K562 (cell line): ENCODE data around the gene CCNY. TPM values are rescaled to one million over a fixed set of nuclear protein-coding genes. Genes with fewer than 3 reads are reported as not detected.
A peak's percentile ranks its signal among the peaks of the same experiment; 100 is the strongest.

Experiments used
- ATAC-seq: fragments of 200-7000 bp; cut with Tn5 transposase; 3 replicates; pipeline ENCODE4 v1.9.1; 2020; ENCODE audit warnings: moderate library complexity
- BruUV-seq: library from RNA; stranded (reverse); fragments of 400-500 nt; replicated peaks from 2 replicates; lab custom pipeline; 2021; lab: Mats Ljungman, UMichigan
- CTCF ChIA-PET: fragments of 300-600 bp; formaldehyde crosslinking; extraction: SDS; loops from one replicate; lab custom pipeline; 2021; ENCODE audit warnings: low intra/inter-chr PET ratio; lab: Yijun Ruan, JAX
- POLR2A ChIA-PET: fragments of 300-600, 350-650 bp; sonication (Branson Sonifier 250); formaldehyde crosslinking; extraction: SDS; loops from one replicate; lab custom pipeline; 2021; ENCODE audit warnings: antibody characterized with exemption, inconsistent platforms; lab: Yijun Ruan, JAX
- DNase-seq, 4 experiments: peaks; one replicate each; pipeline versions ENCODE4 v3.0.0 to v3.0.0-alpha.2; 2011 to 2018; ENCODE audit warnings: low spot score in 3 of 4, mixed read lengths in 3 of 4; ENCODE audit errors: extremely low read depth in 1 of 4
- FAIRE-seq: peaks from 2 replicates; lab custom pipeline; 2011; peaks lifted over from hg19 to GRCh38; lab: Jason Lieb, UNC
- H2AFZ ChIP-seq: 2 replicates; pipeline ENCODE4 v1.6.0; 2011; ENCODE audit warnings: low read depth, low read length, control low read depth, inconsistent platforms
- H3K27ac ChIP-seq: fragments of 200-600 bp; 3 replicates; pipeline ENCODE4 v1.8.0; 2011; ENCODE audit warnings: low read depth, mild to moderate bottlenecking, control low read depth, inconsistent platforms, low read length, moderate library complexity, mixed read lengths; ENCODE audit errors: extremely low read depth
- H3K27me3 ChIP-seq, 2 experiments: fragments of 300-600 bp in 1 of 2; 2 replicates in 1 of 2; 3 replicates in 1 of 2; pipeline versions ENCODE4 v1.6.0 to v1.8.0; 2011; ENCODE audit warnings: inconsistent platforms in 2 of 2, low read length in 2 of 2, mild to moderate bottlenecking in 1 of 2, mixed read lengths in 1 of 2, moderate library complexity in 1 of 2; ENCODE audit not compliant: control insufficient read depth in 2 of 2, insufficient read depth in 2 of 2
- H3K36me3 ChIP-seq: fragments of 300-600 bp; 3 replicates; pipeline ENCODE4 v1.8.0; 2011; ENCODE audit warnings: mild to moderate bottlenecking, low read length, inconsistent platforms; ENCODE audit not compliant: control insufficient read depth, insufficient read depth
- H3K4me1 ChIP-seq, 2 experiments: fragments of 200-600 bp in 1 of 2; replicated peaks in 1 of 2; 2 replicates in 1 of 2; 3 replicates in 1 of 2; pipeline versions ENCODE4 v1.5.1 to v1.8.0; 2011; ENCODE audit warnings: inconsistent platforms in 2 of 2, low read length in 2 of 2, mild to moderate bottlenecking in 1 of 2, mixed read lengths in 1 of 2, moderate library complexity in 1 of 2; ENCODE audit not compliant: control insufficient read depth in 2 of 2, insufficient read depth in 2 of 2
- H3K4me2 ChIP-seq: 2 replicates; pipeline ENCODE4 v1.6.1; 2011; ENCODE audit warnings: low read length, control low read depth, inconsistent platforms, mixed read lengths; ENCODE audit not compliant: insufficient read depth
- H3K4me3 ChIP-seq: fragments of 200-600 bp; sonication (generic), shearing (Covaris generic); 2 replicates; pipeline ENCODE4 v1.5.1; 2016; ENCODE audit warnings: control low read depth, inconsistent platforms
- H3K79me2 ChIP-seq: fragments of 200-600 bp; 3 replicates; pipeline ENCODE4 v1.8.0; 2011; ENCODE audit warnings: low read length, inconsistent platforms; ENCODE audit not compliant: control insufficient read depth, insufficient read depth
- H3K9ac ChIP-seq, 2 experiments: 2 replicates each; pipeline versions ENCODE4 v1.6.0 to v1.6.1; 2011; ENCODE audit warnings: low read depth in 2 of 2, low read length in 2 of 2, control low read depth in 1 of 2, inconsistent platforms in 1 of 2, mild to moderate bottlenecking in 1 of 2, mixed read lengths in 1 of 2; ENCODE audit not compliant: insufficient read depth in 1 of 2
- H3K9me1 ChIP-seq: one replicate; pipeline ENCODE4 v1.6.0; 2011; ENCODE audit warnings: inconsistent platforms, mild to moderate bottlenecking, low read length, moderate library complexity; ENCODE audit not compliant: control insufficient read depth, insufficient read depth
- H3K9me3 ChIP-seq: replicated peaks from 2 replicates; pipeline ENCODE4 v1.5.1; 2011; ENCODE audit warnings: low read depth, low read length, inconsistent platforms; ENCODE audit not compliant: control insufficient read depth, insufficient read depth
- H4K20me1 ChIP-seq: replicated peaks from 2 replicates; pipeline ENCODE4 v1.6.1; 2011; ENCODE audit warnings: low read length, inconsistent platforms, mixed read lengths; ENCODE audit not compliant: control insufficient read depth, insufficient read depth
- CXXC5 ChIP-seq: fragments of 250-450 bp; sonication (Bioruptor Pico); IDR thresholded peaks from 2 replicates; pipeline ENCODE4 v1.8.0; 2022; ENCODE audit warnings: inconsistent platforms, mild to moderate bottlenecking, moderate library complexity
- EWSR1 ChIP-seq: fragments of 450-650 bp; IDR thresholded peaks from 2 replicates; pipeline ENCODE4 v1.6.1; 2018; ENCODE audit warnings: borderline replicate concordance, mild to moderate bottlenecking, low read depth, moderate library complexity; ENCODE audit not compliant: partially characterized antibody
- GABPB1 ChIP-seq: sonication (generic); formaldehyde crosslinking; IDR thresholded peaks from 2 replicates; pipeline ENCODE4 v1.8.0; 2022; ENCODE audit warnings: mild to moderate bottlenecking, missing genetic modification reagents
- KHSRP ChIP-seq: fragments of 450-650 bp; IDR thresholded peaks from 2 replicates; pipeline ENCODE4 v1.6.1; 2017
- NFRKB ChIP-seq: fragments of 450-650 bp; IDR thresholded peaks from 2 replicates; pipeline ENCODE4 v1.6.1; 2016; ENCODE audit warnings: low read depth
- RAD21 ChIP-seq, 2 experiments: fragments of 250-450 bp in 1 of 2; fragments of 450-650 bp in 1 of 2; sonication (Bioruptor Pico) in 1 of 2; formaldehyde crosslinking in 1 of 2; IDR thresholded peaks in 1 of 2; conservative IDR thresholded peaks in 1 of 2; 2 replicates each; pipeline versions ENCODE4 v1.4.0 to v1.8.0; 2020 to 2022; ENCODE audit warnings: mild to moderate bottlenecking in 2 of 2, moderate library complexity in 1 of 2
- RNF2 ChIP-seq: sonication (generic); IDR thresholded peaks from 2 replicates; pipeline ENCODE4 v1.6.1; 2016
- SMC3 ChIP-seq: conservative IDR thresholded peaks from 2 replicates; pipeline ENCODE4 v1.6.1; 2011; ENCODE audit warnings: low read depth, low read length, improper control_type of control experiment; ENCODE audit not compliant: insufficient read depth
- SRSF3 ChIP-seq: fragments of 200-400 bp; formaldehyde crosslinking; IDR thresholded peaks from 2 replicates; pipeline ENCODE4 v1.6.1; 2016; ENCODE audit warnings: mild to moderate bottlenecking, low read length, moderate library complexity; ENCODE audit not compliant: insufficient read depth
- STAT5B ChIP-seq: fragments of 250-450 bp; sonication (Bioruptor Pico); IDR thresholded peaks from 2 replicates; pipeline ENCODE4 v1.8.0; 2021; ENCODE audit warnings: mild to moderate bottlenecking, inconsistent platforms
- ZNF274 ChIP-seq: IDR thresholded peaks from 2 replicates; pipeline ENCODE4 v1.6.1; 2011; ENCODE audit warnings: low read depth, mild to moderate bottlenecking, low read length, moderate library complexity, borderline replicate concordance
- ZNF407 ChIP-seq: fragments of 450-650 bp; IDR thresholded peaks from 2 replicates; pipeline ENCODE4 v1.6.1; 2016; ENCODE audit warnings: low read depth
- WGBS: fragments of 100-300 bp; shearing (Covaris generic); methylation state at CpG from one replicate; pipeline ENCODE4 v1.1.6; 2016; ENCODE audit warnings: low coverage, mixed read lengths; ENCODE audit not compliant: insufficient coverage; ENCODE audit errors: missing lambda C conversion rate; 5-methylcytosine and 5-hydroxymethylcytosine counted together
- in situ Hi-C: fragments of 300-500 bp; cut with MboI; formaldehyde crosslinking; loops from 4 replicates; pipeline ENCODE4 v1.15.0; 2018; ENCODE audit warnings: inconsistent platforms, mixed read lengths
- intact Hi-C: fragments of 100-400 bp; cut with micrococcal nuclease; formaldehyde crosslinking; loops from 2 replicates; pipeline ENCODE4 v1.14.2; 2022
- polyA plus RNA-seq, 8 experiments: library from polyadenylated mRNA; depleted of rRNA in 4 of 8; stranded (reverse) in 5 of 8; unstranded in 3 of 8; fragments of >200 nt; fragmentation: Nextera tagmentation in 2 of 8; fragmentation: Illumina TruSeq in 1 of 8; extraction: Ambion mirVana in 2 of 8; extraction: Trizol in 1 of 8; gene quantifications; 2 replicates each; pipeline versions ENCODE4 v1.2.1 to v1.2.3, GENCODE V29; 2011 to 2014; ENCODE audit warnings: inconsistent platforms in 1 of 8, missing spikeins in 1 of 8
- total RNA-seq, 7 experiments: library from RNA; depleted of rRNA in 6 of 7; stranded (reverse); fragments of >200 nt in 6 of 7; fragmentation: Illumina TruSeq in 2 of 7; extraction: Trizol in 2 of 7; gene quantifications; 2 replicates each; pipeline versions ENCODE4 v1.2.1 to v1.2.3, GENCODE V29; 2011 to 2021; ENCODE audit warnings: low replicate concordance in 1 of 7

Gene CCNY
- total and polyA plus RNA-seq, 9 of the 15 experiments (the other 6 are each of a cell fraction or from before 2014, with no cell fraction given), result 8.4 to 109 (median 38.6) TPM

- TF ChIP-seq RNF2 (no peak), SMC3 (no peak), ZNF274 (no peak), CXXC5 (no peak), EWSR1 (no peak)
Observed at GRCh38 chr10:35595106-35595505, 258.8 kb downstream of the CCNY start (continued).

GRCh38 chr10:35598379-35598778 is 262.1 kb downstream of the CCNY start:
- no peak overlapping the region for H3K27ac ChIP-seq
- no peak overlapping the region for H3K9ac ChIP-seq
- no peak overlapping the region for H3K4me2 ChIP-seq
- WGBS, result 0% methylated on average over 6 of the region's 6 CpGs
- H2AFZ ChIP-seq, result no peak overlapping the region
- H3K4me1 ChIP-seq, result no peaks in the 10 kb centered on the region
- H3K79me2 ChIP-seq, result no peaks in the 10 kb centered on the region
- ChIA-PET POLR2A (no interaction called here), CTCF (no interaction called here)
- peak in 2 of 4 experiments; percentile 27 to 32 for DNase-seq
- no peaks in the 10 kb centered on the region for H3K36me3 ChIP-seq
- peak; percentile 84 for ATAC-seq
- FAIRE-seq, result no peak
- H3K4me3 ChIP-seq, result no peak overlapping the region
- intact Hi-C loops, result no loop called here
- no peaks in the 10 kb centered on the region for H3K9me1 ChIP-seq
- no TSS peak for BruUV-seq
- no peaks in the 10 kb centered on the region for H3K9me3 ChIP-seq
- no peaks in the 10 kb centered on the region for H4K20me1 ChIP-seq
- in situ Hi-C loops, result no loop called here
- H3K27me3 ChIP-seq, result peaks cover 13 to 36% of the 10 kb centered on the region in 2 experiments
- TF ChIP-seq KHSRP (no peak), NFRKB (no peak), RAD21 (CRISPR knock-in tag; conservative IDR thresholded peaks at IDR 0.05 in 1 of 2, IDR thresholded peaks at IDR 0.05 in 1 of 2) (peak in 1 of 2 experiments; percentile 53; a peak in 3 of 4 replicates), STAT5B (CRISPR knock-in tag) (no peak), SRSF3 (no peak), ZNF407 (no peak), GABPB1 (no peak)
